MM.1S (cell line): ENCODE measurements around the gene PRG3.

ENCODE experiments used
- DNase-seq: peaks from one replicate; pipeline ENCODE4 v3.0.0-alpha.2; 2015
- H2AFZ ChIP-seq: fragments of 300-600 bp; sonication (generic); 2 replicates; pipeline ENCODE4 v1.6.0; 2016; ENCODE audit warnings: antibody characterized with exemption, low read length
- H3F3A ChIP-seq: fragments of 300-600 bp; sonication (generic); 2 replicates; pipeline ENCODE4 v1.6.1; 2016; ENCODE audit warnings: mild to moderate bottlenecking, antibody characterized with exemption, low read length, moderate library complexity, mixed read lengths; ENCODE audit not compliant: insufficient read depth
- H3K27ac ChIP-seq: fragments of 300-600 bp; sonication (generic); 2 replicates; pipeline ENCODE4 v1.5.1; 2016; ENCODE audit warnings: mild to moderate bottlenecking, low read length
- H3K27me3 ChIP-seq: fragments of 300-600 bp; sonication (generic); replicated peaks from 2 replicates; pipeline ENCODE4 v1.6.0; 2016; ENCODE audit warnings: low read length; ENCODE audit not compliant: insufficient read depth
- H3K36me3 ChIP-seq: fragments of 300-600 bp; sonication (generic); replicated peaks from 2 replicates; pipeline ENCODE4 v1.6.1; 2016; ENCODE audit warnings: mild to moderate bottlenecking, low read length, mixed read lengths; ENCODE audit not compliant: insufficient read depth
- H3K4me1 ChIP-seq: fragments of 300-600 bp; sonication (generic); 2 replicates; pipeline ENCODE4 v1.6.1; 2016; ENCODE audit warnings: low read length, mixed read lengths
- H3K4me2 ChIP-seq: fragments of 300-600 bp; sonication (generic); 2 replicates; pipeline ENCODE4 v1.6.0; 2016; ENCODE audit warnings: low read depth, low read length
- H3K4me3 ChIP-seq: fragments of 300-600 bp; sonication (generic); 2 replicates; pipeline ENCODE4 v1.5.1; 2016; ENCODE audit warnings: low read length, mixed read lengths
- H3K79me2 ChIP-seq: fragments of 300-600 bp; sonication (generic); 2 replicates; pipeline ENCODE4 v1.6.1; 2016; ENCODE audit warnings: mixed run types, low read length, mixed read lengths
- H3K9ac ChIP-seq: fragments of 300-600 bp; sonication (generic); 2 replicates; pipeline ENCODE4 v1.6.1; 2016; ENCODE audit warnings: low read length, mixed read lengths
- H3K9me2 ChIP-seq: fragments of 300-600 bp; sonication (generic); replicated peaks from 2 replicates; pipeline ENCODE4 v1.6.1; 2016; ENCODE audit warnings: mild to moderate bottlenecking, low read length, mixed read lengths; ENCODE audit not compliant: insufficient read depth
- H3K9me3 ChIP-seq: fragments of 300-600 bp; sonication (generic); replicated peaks from 2 replicates; pipeline ENCODE4 v1.6.1; 2016; ENCODE audit warnings: mild to moderate bottlenecking, low read length, mixed read lengths; ENCODE audit not compliant: insufficient read depth
- H4K20me1 ChIP-seq: fragments of 300-600 bp; sonication (generic); 2 replicates; pipeline ENCODE4 v1.6.1; 2016; ENCODE audit warnings: mild to moderate bottlenecking, low read length, moderate library complexity, mixed read lengths; ENCODE audit not compliant: insufficient read depth
- CTCF ChIP-seq: fragments of 300-600 bp; sonication (generic); IDR thresholded peaks from 2 replicates; pipeline ENCODE4 v1.5.1; 2016; ENCODE audit warnings: antibody characterized with exemption, low read length, mixed read lengths
- EZH2 ChIP-seq: fragments of 300-600 bp; sonication (generic); optimal IDR thresholded peaks from 2 replicates; pipeline ENCODE3; 2017; ENCODE audit warnings: low read depth, mild to moderate bottlenecking, antibody characterized with exemption, low read length, mixed read lengths
- EZH2phosphoT487 ChIP-seq: fragments of 300-600 bp; sonication (generic); IDR thresholded peaks from 2 replicates; pipeline ENCODE4 v1.6.1; 2018; ENCODE audit warnings: antibody characterized with exemption, low read length

PRG3 gene

GRCh38 chr11:57408771-57409170 is 27.8 kb upstream of the PRG3 start:
- H3K4me1 ChIP-seq: no peaks in the 10 kb centered on the region
- no peaks in the 10 kb centered on the region for H3K79me2 ChIP-seq
- H3K27me3 ChIP-seq: no peaks in the 10 kb centered on the region
- no peak overlapping the region for H3K4me3 ChIP-seq
- H3F3A ChIP-seq: no peaks in the 10 kb centered on the region
- H3K4me2 ChIP-seq: no peak overlapping the region
- no peak for DNase-seq
- H2AFZ ChIP-seq: no peak overlapping the region
- H3K27ac ChIP-seq: no peak overlapping the region
- no peaks in the 10 kb centered on the region for H3K9me3 ChIP-seq
- no peak for TF ChIP-seq CTCF
- TF ChIP-seq EZH2phosphoT487: no peak
- TF ChIP-seq EZH2: no peak
- H4K20me1 ChIP-seq: no peaks in the 10 kb centered on the region
- no peaks in the 10 kb centered on the region for H3K36me3 ChIP-seq
- no peak overlapping the region for H3K9ac ChIP-seq
- no peaks in the 10 kb centered on the region for H3K9me2 ChIP-seq

GRCh38 chr11:57407941-57408475 is 27.1 kb upstream of the PRG3 start:
- TF ChIP-seq EZH2phosphoT487 (no peak), CTCF (no peak), EZH2 (no peak)
- Histone ChIP-seq H3K4me2 (no peak overlapping the region), H3K9ac (no peak overlapping the region), H3F3A (no peaks in the 10 kb centered on the region), H3K9me2 (no peaks in the 10 kb centered on the region), H3K36me3 (no peaks in the 10 kb centered on the region), H3K9me3 (no peaks in the 10 kb centered on the region), H3K27ac (no peak overlapping the region), H2AFZ (no peak overlapping the region), H4K20me1 (no peaks in the 10 kb centered on the region), H3K4me1 (no peaks in the 10 kb centered on the region), H3K79me2 (no peaks in the 10 kb centered on the region), H3K27me3 (no peaks in the 10 kb centered on the region), H3K4me3 (no peak overlapping the region)
- DNase-seq: no peak

GRCh38 chr11:57407010-57407920 is 26.3 kb upstream of the PRG3 start:
- Histone ChIP-seq H3K27me3 (no peaks in the 10 kb centered on the region), H3F3A (no peaks in the 10 kb centered on the region), H3K4me3 (no peak overlapping the region), H4K20me1 (no peaks in the 10 kb centered on the region), H3K27ac (no peak overlapping the region), H3K9me3 (no peaks in the 10 kb centered on the region), H3K79me2 (no peaks in the 10 kb centered on the region), H3K9me2 (no peaks in the 10 kb centered on the region), H3K36me3 (no peaks in the 10 kb centered on the region), H3K4me1 (no peaks in the 10 kb centered on the region), H3K4me2 (no peak overlapping the region), H3K9ac (no peak overlapping the region), H2AFZ (no peak overlapping the region)
- DNase-seq: no peak
- TF ChIP-seq EZH2phosphoT487 (no peak), CTCF (no peak), EZH2 (no peak)
